ENCODE results near the gene ARID3C.

The ARID3C gene

DNA sequence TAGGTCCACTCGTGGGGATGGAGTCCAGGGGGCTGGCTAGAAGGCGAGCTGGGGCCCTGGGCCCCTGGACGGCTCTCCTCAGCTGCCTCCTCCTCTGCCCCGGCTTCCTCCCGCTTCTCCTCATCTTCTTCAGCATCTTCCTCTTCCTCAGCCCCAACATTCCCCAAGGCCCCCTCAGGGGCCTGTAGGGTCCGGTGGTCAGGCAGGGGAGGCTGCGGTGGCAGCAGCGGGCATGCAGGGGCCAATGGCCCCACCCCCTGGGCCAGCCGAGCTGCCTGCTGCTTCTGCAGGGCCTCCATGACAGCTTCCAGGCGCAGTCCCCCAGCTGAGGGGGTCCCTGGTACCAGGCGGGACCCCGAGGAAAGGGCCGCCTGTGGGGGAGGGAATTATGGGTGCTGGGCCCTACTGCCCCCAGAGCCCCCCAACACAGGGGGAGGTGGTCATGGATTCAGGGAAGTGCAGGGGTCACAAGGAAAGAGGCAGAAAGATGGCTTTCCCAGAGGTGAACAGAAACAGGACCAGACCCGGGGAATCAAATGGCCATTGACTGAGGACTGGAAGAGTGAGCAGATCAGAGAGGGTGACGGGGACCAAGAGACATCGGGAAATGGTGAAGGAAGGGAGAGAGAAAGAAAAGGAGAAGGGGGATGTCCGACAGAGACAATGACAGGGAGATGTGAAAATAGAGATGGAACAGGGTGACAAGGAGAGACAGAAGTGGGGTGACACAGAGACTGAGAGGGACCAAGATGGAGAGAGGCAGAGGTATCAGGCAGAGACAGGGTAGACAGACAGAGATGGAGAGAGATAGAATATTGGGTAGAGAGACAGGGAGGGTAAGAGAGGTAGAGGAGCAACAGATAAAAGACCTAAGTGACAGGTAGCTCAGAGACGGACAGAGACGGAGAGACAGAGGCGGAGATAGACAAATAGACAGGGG lies 880 bp downstream of the ARID3C start:
- DNase-seq (ENCODE audit: low spot score): no peak

DNA sequence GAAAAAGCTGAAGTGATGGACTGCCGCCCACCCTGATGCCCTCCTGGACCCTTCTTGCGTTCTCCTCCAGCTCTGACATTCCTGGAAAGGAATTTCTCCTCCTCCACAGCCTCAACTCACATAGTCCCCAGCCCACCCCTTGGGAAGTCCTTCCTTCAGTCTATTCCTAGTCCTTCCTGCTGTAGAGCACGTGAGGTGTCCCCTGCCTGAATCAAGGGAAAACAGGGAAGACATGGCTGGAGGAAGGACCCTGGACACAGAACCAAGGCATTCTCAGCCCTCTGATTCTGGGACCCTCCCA lies 3.7 kb downstream of the ARID3C start:
- DNase-seq (ENCODE audit: low spot score): no peak

DNA sequence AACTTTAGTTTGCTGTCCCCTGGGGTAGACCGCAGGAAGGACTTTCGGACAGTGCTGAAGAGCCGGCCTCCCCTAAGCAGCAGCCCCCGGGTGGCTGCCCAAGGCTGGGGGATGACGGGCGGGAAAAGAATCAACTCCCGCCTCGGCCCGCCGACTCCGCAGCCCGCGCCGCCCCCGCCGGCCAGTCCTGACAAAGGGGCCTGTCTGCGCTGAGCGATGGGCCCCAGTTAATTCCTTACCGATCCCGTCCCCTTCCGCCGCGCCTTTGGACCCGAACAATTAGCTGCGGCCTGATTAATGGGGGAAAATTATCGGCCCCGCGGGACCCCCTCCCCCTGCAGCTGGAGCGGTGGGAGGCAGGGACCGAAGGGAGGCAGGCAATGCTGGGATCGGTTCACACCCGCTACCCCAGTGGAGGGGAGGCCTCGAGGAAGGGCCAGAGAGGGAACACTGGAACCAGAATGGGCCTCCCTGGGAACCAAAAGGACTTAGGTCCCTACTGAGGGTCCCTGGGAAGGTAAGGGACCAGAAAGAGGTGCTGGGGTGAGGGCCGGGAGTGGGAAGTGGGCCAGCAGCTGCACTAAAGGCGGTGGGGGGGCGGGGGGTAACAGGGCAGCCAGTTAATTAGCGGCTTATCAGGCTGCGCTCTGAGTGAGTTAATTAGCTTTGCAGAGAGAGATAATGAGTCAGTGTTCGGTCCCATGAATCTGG lies 4.2 kb downstream of the ARID3C start:
- DNase-seq (ENCODE audit: low spot score): no peak

DNA sequence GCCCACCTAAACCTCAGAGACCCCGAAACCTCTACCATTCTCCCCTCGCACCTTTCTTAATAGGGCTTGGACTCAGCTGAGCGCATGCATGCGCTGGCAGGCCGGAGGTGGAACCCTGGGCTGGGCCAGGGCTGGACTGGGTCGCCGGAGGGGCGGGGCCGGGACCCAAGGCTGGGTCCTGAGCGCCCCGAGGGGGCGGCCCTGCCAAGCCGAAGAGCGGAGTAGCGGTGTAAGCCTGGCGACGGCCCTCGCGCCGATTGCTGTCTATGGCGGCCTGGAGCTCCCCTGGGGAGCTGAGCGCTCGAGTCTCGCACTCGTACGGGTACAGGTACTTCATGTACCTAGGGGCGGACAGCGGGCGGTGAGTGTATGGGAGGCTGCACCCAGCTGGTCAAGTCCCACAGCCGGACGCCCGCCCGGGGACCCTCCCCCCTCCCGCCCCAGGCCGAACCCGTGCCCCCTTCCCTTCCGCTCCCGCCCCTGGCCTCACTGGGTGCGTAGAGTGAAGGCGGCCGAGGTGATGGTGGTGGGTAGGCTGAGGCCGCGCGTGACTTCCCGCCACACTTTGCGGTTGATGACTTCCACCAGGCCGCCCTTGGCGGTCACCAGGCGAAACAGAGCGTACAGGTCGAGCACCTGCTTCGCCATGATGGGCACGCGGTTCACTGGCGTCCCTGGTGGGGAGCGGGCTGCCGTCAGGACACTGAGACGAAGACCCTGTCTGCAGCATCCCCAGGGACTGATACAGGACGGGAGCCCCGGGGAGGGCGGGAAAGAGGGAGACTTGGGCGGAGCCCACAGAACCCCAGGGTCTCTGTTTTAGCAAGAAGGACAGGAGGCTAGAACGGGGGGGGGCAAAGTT lies 5.3 kb downstream of the ARID3C start:
- no peak for DNase-seq (ENCODE audit: low spot score)

DNA sequence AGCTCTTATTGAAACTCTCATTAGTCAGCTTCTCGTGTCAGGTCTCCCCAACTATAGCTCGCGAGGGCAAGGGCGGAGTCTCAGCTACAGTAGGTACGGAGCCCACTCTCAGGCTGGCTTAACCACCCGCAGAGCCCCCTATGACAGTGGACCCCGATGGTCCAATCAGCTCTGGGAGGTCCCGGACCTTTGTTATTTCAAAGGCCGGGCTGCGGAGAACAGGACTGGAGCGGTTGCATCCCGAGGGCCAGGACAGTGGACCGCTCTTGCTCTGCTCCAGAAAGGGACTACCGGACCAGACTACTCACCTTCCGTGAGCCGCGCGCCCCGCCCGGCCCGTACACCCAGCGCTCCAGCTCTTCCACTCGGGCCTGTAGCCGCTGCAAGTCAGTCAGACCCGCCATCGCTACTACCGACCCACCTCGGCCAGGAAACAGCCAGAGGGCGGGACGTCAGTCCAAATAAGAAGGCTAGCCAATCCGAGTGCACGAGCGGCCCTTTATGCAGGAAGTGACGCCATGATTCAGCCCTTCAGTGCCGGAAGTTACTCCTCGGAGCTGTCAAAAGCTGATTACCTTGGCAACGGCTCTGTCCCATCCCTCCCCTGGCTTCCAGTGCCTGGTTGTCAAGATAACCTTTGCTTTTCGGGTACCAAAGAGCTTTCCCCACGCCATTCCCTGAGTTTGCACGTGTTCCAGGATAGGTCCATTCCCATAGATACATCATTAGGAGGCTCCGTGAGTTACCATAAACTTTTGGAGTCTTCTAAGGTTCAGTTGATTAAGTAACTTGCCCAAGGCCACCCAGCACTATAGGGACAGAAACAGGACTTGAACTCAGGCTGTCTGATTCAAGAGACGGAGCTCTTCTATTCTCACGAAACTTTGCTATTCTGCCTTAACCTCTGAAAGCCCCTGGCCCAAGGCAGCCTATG lies 8.5 kb downstream of the ARID3C start, which contains the start of gene DCTN3:
Gene DCTN3 (minus strand): TSS at position 435 of the 934 bp plus-strand sequence. CDS start 31 bp downstream, at position 404.
- DNase-seq (ENCODE audit: low spot score): peak; percentile 97

DNA sequence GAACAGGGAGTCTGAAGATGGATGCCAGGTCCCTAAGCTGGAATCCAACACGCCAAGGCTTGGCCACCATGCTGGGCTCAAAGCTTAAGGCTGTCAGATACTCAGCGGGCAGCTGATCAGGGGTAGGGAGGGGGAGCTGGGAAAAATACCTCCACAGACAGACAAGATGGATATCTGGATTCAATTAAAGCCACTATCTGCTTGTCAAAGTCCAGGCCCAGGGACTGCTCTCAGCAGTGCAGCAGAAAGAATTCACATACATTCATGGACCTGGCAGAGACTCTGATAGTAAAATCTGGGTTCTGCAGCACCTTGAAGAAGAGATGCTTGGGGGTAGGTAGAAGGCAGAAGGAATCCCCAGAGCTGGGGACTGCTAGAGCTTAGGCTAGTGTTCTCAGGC lies 13.7 kb downstream of the ARID3C start:
- DNase-seq (ENCODE audit: low spot score): no peak

DNA sequence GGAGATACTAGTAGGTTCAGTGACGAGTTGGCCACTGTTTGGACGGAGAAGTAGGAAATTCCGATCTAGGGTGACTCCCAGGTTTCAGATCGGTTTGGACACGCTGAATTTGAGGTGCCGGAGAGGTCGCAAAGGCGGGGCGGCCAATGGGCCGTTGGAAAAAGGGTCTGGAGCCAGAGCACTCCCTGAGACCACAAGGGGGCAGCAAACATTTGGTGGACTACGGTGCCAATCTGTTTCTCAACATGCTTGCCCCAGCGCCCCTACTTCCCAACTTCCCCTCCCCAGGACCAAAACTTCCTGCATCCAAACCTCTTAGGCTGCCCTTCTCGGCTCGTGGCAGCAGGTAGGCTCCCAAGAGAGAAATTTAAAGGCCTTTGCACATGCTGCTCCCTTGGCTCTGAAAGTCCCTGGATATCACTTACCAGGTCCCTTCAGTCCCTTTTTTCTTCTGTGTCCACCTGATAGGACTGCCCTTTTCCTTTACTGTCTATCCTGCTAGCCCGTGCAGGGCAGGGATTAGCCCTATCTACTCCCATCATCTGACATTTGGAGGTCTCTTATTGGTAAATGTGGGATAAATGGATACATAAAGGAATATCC lies 16.0 kb downstream of the ARID3C start:
- DNase-seq (ENCODE audit: low spot score): peak; percentile 88

DNA sequence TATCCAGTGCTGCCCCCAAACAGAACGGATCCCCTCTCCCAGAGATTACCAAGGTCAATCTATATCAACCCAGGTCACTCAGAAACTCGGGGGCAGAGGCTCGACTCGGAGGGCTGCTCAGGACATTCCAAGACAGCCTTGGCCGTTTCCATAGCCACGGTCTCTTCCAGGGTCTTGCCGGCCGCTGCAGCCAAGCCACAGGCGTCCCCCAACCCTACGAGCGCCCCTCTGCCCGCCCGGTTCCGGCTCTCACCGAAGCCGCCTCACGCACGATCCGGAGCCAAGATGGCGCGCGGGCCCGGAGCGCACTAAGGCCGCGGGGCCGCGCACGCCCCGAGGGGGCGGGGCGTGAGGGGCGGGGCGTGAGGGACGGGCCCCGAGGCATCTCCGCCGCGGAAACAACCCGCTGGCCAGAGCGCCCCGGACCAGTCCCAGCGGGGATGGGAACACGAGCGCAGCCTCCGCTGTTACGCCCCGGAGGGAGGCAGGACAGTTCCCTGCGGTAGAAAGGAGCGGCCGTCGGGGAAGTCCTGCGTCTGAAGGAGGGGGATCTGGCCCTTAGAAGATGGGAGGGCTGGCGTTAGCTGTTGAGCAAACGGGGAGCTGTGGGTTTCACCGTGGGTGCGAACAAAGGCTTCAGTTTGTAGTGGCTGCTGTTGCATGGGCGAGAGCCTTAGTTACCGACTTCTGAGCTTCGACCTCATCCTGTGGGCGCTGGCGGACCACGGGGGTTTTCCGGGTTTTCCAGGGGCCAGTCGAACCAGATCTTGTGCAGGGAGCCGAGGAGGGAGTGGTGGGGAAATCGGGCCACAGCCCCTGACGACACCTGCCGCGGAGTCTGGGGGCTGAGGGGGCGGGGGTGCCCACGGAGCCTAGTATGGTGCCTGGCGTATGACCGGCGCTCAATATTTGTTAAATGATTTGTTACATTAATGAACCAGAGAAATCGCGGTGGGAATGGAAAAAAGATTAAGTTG lies 16.8 kb downstream of the ARID3C start, which contains the start of gene RPP25L:
Gene RPP25L (minus strand): TSS at position 287 of the 977 bp plus-strand sequence. CDS start 801 bp downstream, outside the sequence.
- DNase-seq (ENCODE audit: low spot score): peak; percentile 90

DNA sequence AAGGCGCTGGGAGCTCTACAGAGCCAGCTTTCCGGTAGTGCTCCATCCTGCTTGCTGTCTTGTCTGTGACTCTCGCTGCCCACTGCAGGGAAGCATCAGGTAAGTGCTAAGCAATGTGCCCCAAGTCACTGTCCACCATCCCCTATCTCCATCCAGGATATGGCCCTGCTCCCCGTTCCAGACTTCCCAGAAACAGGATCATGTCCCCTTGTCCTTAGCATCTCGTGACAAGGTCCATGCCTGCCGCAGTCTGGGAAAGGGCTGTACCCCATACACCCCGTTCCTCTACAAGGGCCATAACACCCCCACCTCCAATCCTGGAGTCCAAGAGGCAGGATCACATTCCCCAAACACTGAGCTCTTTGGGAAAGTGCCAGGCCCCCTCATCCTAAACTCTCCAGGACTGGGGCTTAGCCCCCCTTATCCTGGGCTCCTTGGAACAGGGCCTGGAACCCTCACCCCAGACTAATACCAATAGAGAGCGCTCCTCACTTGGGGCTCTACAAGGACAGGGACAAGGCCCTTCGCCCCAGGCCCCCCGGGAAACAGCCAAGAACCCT lies 17.5 kb downstream of the ARID3C start:
- no peak for DNase-seq (ENCODE audit: low spot score)

DNA sequence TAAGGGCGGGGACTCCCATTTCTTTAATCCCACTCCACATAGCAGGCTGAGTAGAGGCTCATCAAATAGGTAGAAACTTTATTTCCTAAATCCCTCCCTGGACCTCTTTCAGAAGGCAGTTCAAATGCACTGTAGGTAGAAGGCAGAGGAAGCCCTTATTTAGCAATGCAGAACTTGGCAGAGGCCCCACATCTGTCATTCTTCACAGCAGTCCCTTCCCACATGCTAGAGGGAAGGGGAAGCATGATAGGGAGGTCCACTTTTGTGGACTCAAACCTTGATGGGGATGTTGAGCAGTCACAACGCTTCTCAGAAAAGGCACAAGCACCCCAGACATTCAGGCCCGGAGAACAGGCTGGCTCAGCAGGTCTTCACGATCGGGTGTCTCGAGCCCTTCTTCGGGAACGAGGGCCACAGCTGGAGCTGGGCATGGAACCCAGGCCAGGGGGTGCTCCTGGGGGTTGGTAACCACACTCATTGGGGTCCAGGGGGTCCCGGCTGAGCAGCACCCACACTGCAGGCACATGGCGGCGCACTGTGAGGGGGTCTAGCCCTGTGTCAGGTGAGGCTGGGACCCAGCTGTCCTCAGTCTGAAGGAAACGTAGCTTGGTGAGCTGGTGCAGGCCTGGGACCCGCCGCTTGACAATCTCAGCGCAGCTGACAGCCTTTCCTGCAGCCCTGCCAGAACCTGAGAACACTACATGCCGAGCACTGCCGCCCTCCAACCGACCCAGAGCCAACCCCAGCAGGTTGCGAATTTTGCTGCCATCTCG lies 18.2 kb downstream of the ARID3C start:
- no peak for DNase-seq (ENCODE audit: low spot score)

DNA sequence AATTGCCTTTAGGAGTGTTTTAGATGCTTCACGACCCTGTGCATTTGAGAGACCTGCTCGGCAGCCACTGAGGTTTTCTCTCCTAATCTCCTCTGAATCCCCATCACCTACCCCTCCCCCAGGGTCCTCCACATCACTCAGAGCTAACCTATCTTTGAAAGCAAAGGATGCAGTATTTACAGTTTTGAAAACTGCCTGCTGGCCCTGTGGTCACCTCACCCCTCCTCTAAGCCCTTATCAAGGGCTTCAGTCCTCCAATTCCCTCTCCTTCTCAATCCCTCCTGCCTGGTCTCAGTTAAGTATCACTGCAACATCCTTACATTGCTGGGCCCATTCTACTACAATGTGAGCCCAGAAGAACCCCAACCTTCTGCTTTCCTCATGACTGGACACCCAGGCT lies 21.5 kb downstream of the ARID3C start:
- no peak for DNase-seq (ENCODE audit: low spot score)

DNA sequence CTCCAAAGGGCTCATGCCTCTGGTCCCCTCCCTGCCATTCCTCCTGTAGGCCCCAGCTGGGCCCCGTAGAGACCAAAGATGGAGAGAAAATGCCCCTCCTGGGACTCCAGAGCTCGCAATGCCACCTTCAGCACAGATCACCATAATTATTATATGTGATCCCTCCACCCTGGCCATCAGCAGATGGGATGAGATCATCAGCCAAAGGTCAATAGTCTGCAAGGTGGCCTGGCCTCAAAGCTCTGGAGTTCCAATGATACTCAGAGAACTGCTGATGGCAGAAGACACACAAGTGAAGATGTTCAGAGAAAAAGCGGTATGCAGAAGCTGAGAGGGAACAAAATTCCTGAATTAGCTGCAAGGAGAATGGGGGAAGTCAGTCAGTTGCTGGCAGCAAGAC lies 22.0 kb downstream of the ARID3C start:
- DNase-seq (ENCODE audit: low spot score): no peak

DNA sequence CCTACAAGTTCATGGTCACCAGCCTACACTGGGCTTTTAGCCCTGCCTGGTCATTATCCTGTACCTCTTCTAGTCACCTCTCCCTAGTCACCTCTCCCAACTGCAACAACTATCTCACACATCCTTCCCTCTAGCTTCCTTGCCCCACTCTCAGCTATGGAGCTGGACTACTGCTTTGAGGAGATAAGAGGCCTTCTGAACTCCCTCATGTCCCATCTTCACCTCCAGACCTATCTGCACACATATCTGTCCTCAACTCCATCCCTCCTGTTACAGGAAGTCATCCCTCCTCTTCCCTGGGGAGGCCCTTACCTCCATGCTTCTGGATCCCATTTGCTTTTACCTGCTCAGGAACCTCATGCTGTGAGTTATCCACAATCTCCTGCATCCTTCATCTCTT lies 22.7 kb downstream of the ARID3C start:
- DNase-seq (ENCODE audit: low spot score): no peak

DNA sequence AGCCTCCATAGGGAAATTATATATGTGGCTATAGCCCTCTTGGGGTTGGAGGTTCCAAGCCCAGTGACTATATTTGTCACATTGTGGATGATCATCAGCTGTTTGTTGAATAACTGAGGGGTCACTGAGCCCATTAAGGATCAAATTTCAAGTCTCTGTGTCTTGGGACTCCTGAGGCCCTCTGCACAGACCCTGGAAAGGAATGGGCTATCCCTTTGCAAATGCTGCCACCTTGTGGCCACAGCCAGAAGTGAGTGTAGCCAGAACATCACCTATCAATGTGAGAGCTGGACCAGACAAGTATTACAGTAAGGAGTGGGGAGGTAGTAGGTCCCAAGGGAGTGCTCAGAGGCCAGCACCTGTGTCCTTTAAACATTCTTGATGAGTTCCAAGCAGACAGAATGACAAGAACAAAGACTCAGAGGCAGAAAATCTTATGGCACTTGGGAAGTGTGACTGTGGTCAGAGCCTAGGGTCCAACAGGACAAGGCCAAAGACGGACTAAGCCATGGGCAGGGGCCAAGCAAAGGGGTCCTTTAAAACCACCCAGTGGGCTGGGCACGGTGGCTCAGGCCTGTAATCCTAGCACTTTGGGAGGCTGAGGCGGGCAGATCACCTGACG lies 25.1 kb downstream of the ARID3C start:
- peak; percentile 93 for DNase-seq (ENCODE audit: low spot score)

DNA sequence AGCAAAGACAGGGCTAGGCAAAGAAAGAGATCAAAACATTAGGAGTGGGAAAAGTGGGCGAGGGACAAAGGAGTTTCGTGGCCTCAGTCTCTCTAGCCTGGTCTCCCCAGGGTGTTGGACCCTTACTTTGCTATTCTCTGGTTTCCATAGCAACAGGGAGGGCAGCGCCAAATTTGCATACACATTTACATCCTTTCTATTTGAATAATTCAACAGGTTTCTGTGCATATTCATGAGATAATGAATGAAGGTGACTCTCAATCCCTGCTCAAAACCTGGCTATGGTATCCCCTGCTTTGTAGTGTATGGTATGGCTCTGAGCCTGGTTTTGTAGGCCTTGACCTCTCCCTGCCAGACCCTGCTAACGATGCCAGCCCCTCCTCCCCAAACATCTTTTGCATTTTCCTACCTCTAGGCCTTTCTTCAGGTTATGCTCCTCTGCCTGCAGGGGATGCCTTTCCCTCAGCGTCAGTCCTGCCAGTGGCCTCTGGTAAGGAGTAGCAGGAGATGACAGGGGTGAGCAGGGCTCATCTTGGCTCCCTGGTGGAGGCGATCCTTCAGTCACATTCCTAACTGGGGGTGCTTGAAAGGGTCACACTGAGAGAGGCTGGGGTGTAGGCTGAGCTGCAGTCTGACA lies 26.8 kb downstream of the ARID3C start:
- DNase-seq (ENCODE audit: low spot score): no peak

DNA sequence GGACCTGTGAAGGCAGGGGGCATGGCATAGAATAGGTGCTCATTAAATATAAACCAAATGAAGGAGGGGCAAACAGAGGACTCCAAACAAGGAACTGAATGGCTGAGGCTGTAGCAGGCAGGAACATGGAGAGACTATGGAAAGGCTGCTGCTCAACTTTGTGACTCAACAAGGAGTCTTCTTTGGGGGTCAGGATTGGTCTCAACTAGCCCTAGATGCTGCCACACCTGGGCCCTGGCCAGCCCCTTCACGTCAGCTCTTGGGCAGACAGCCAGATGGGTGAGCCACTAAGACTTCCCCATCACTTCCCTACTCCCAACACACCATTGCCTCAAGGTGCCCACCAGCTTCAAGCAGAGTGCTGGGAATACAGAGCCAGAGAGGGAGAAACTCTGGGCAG lies 28.0 kb downstream of the ARID3C start:
- DNase-seq (ENCODE audit: low spot score): no peak

DNA sequence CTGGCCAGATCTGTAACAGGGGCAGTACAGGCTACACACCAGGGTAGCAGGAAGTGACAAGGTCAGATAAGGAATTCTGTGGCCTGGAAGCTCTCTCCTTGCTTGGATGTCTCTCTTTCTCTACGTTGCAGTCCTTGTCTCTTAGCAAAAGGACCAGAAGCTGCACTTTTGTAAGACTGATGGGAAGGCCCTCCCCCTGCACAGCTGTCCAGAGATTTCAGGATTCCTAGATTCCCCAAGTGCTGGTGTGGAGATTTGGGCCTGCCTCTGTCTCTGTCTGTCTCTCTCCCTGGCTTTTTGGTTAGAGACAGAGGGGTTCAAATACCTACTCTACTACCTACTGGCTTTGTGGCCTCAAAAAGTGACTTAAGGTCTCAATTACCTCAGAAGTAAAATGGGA lies 29.3 kb downstream of the ARID3C start:
- DNase-seq (ENCODE audit: low spot score): no peak

Data from COLO829 (cell line).